Spleen (tissue), 11 donors: ENCODE results near the gene ZNF165. TPM values are rescaled to one million over a fixed set of nuclear protein-coding genes. Genes with fewer than 3 reads are reported as not detected.

ENCODE experiments used
- DNase-seq: peaks from one replicate; pipeline ENCODE4 v3.0.0-alpha.2; 2020
- H3K27ac ChIP-seq, 8 donors: fragments of 200-600 bp; sonication (generic) in 7 of 8; 1 replicate in 4 of 8; 2 replicates in 4 of 8; pipeline versions ENCODE4 v1.5.0 to v1.8.0; 2016 to 2021; ENCODE audit warnings: inconsistent platforms in 4 of 8, mild to moderate bottlenecking in 4 of 8, moderate library complexity in 1 of 8
- H3K27me3 ChIP-seq, 7 donors: fragments of 200-600 bp; sonication (generic) in 6 of 7; replicated peaks in 1 of 7; 1 replicate in 4 of 7; 2 replicates in 3 of 7; pipeline versions ENCODE4 v1.5.0 to v1.8.0; 2016 to 2021; ENCODE audit warnings: inconsistent platforms in 3 of 7, mild to moderate bottlenecking in 1 of 7
- H3K36me3 ChIP-seq, 6 donors: fragments of 200-600 bp; sonication (generic) in 5 of 6; 1 replicate in 4 of 6; 2 replicates in 2 of 6; pipeline versions ENCODE4 v1.5.0 to v1.8.0; 2016 to 2021; ENCODE audit warnings: inconsistent platforms in 2 of 6
- H3K4me1 ChIP-seq, 6 donors: fragments of 200-600 bp; sonication (generic) in 5 of 6; 1 replicate in 3 of 6; 2 replicates in 3 of 6; pipeline versions ENCODE4 v1.5.0 to v1.8.0; 2016 to 2021; ENCODE audit warnings: inconsistent platforms in 3 of 6
- H3K4me3 ChIP-seq, 8 donors: fragments of 200-600 bp; sonication (generic) in 7 of 8; 1 replicate in 4 of 8; 2 replicates in 4 of 8; pipeline versions ENCODE4 v1.5.0 to v1.8.0; 2016 to 2021; ENCODE audit warnings: inconsistent platforms in 4 of 8, mild to moderate bottlenecking in 4 of 8, moderate library complexity in 2 of 8
- H3K9me3 ChIP-seq, 8 donors: fragments of 200-600 bp; sonication (generic) in 7 of 8; 1 replicate in 4 of 8; 2 replicates in 4 of 8; pipeline versions ENCODE4 v1.5.0 to v1.8.0; 2016 to 2021; ENCODE audit warnings: inconsistent platforms in 4 of 8
- POLR2A ChIP-seq, 3 donors: fragments of 450-650 bp; IDR thresholded peaks; one replicate each; pipeline ENCODE4 v1.5.1; 2017; ENCODE audit warnings: antibody characterized with exemption in 3 of 3, mild to moderate bottlenecking in 1 of 3
- POLR2AphosphoS5 ChIP-seq, 3 donors: sonication (generic); formaldehyde crosslinking; IDR thresholded peaks; one replicate each; pipeline ENCODE4 v1.5.1; 2017; ENCODE audit warnings: antibody characterized with exemption in 3 of 3
- WGBS, 5 donors: extraction: QIAGEN DNeasy Blood & Tissue Kit in 3 of 5; methylation state at CpG; one replicate each; pipeline versions ENCODE4 v1.1.5 to v1.1.7; 2013 to 2018; 5-methylcytosine and 5-hydroxymethylcytosine counted together
- intact Hi-C: fragments of 100-400 bp; cut with DNase I; formaldehyde crosslinking; loops from one replicate; pipeline ENCODE4 v1.15.0; 2023; ENCODE audit warnings: low total_unique reads
- polyA plus RNA-seq, 3 donors: library from polyadenylated mRNA; stranded (reverse); fragments of 200-250 nt; gene quantifications; one replicate each; pipeline ENCODE4 v1.2.1, GENCODE V29; 2013
- total RNA-seq, 7 donors: library from RNA; depleted of rRNA in 3 of 7; stranded (reverse); fragments of >200 nt in 3 of 7; fragmentation: NEBNext Ultra II Directional in 4 of 7; extraction: Animal tissue kit (Norgen Biotek cat#: 25700) in 4 of 7; gene quantifications; one replicate each; pipeline versions ENCODE4 v1.1.0 to v1.2.1, GENCODE V29; 2016 to 2021
- TF ChIP-seq, protein P1 (sequence below), 11 experiments: fragments of 200-600 bp in 7 of 11; fragments of 450-650 bp in 4 of 11; sonication (generic) in 4 of 11; IDR thresholded peaks in 8 of 11; conservative IDR thresholded peaks in 3 of 11; 1 replicate in 7 of 11; 2 replicates in 4 of 11; pipeline versions ENCODE4 v1.4.0 to v1.8.0; 2016 to 2021; ENCODE audit warnings: antibody characterized with exemption in 11 of 11, inconsistent platforms in 4 of 11, mild to moderate bottlenecking in 1 of 11
- donor health status: healthy with polysubstance abuse.
- donor health status: DM: no; HTN: no; CAD: no; lungs with moderate emphysema.
- donor health status: DM: no; HTN: no; CAD: no.
- donor health status: Bipolar disorder and iron deficiency.
- donor health status: healthy.
- donor health status: DM: no; HTN: no; CAD: no.
- donor health status: DM: yes; HTN: yes; CAD: no.

Gene ZNF165
- total and polyA plus RNA-seq, 10 donors = 0.60 to 2.0 (median 1.2) TPM

GRCh38 chr6:28134716-28135115 lies 54.3 kb downstream of the ZNF165 start:
- H3K27ac ChIP-seq = peak overlapping the region in 2 of 8 donors; percentile 12 to 33
- H3K27me3 ChIP-seq = no peaks in the 10 kb centered on the region
- peaks cover 27 to 76% (median 43%) of the 10 kb centered on the region in 6 donors for H3K4me1 ChIP-seq
- no peaks in the 10 kb centered on the region for H3K9me3 ChIP-seq
- H3K4me3 ChIP-seq = no peak overlapping the region
- TF ChIP-seq POLR2A (IDR thresholded peaks at IDR 0.05) (no peak), POLR2AphosphoS5 (IDR thresholded peaks at IDR 0.05) (no peak)
- TF ChIP-seq, protein P1, sequence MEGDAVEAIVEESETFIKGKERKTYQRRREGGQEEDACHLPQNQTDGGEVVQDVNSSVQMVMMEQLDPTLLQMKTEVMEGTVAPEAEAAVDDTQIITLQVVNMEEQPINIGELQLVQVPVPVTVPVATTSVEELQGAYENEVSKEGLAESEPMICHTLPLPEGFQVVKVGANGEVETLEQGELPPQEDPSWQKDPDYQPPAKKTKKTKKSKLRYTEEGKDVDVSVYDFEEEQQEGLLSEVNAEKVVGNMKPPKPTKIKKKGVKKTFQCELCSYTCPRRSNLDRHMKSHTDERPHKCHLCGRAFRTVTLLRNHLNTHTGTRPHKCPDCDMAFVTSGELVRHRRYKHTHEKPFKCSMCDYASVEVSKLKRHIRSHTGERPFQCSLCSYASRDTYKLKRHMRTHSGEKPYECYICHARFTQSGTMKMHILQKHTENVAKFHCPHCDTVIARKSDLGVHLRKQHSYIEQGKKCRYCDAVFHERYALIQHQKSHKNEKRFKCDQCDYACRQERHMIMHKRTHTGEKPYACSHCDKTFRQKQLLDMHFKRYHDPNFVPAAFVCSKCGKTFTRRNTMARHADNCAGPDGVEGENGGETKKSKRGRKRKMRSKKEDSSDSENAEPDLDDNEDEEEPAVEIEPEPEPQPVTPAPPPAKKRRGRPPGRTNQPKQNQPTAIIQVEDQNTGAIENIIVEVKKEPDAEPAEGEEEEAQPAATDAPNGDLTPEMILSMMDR (IDR thresholded peaks at IDR 0.05 in 8 of 11, conservative IDR thresholded peaks at IDR 0.05 in 3 of 11) = no peak
- intact Hi-C loops = loop anchor here (10.0 kb wide), 2 partner anchors 90 to 220 kb away; partner anchors contain the start of gene ZSCAN9
- DNase-seq = no peak
- H3K36me3 ChIP-seq = peaks cover 0 to 39% (median 6%) of the 10 kb centered on the region in 6 donors
- 45 to 69% (median 57%) methylated on average over 1 of the region's 1 CpG for WGBS, 5 donors

DNA sequence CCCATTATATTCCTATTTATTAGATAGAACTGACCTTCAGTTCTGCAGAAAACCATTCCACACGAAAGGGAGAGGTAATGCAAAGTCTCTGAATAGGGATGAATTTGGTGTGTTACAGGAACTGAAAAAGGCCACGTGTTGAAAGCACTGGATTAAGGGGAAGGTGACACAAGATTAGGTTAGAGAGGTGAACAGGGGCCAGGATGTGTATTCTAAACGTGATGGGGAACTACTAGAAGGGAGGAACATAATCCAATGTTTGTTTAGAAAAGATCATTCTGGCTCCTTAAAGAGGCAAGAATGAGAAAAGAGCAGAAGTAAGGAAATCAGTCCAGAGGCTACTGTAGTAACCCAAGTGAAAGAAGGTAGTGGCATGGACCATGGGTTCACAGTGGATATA lies 55.0 kb downstream of the ZNF165 start:
- TF ChIP-seq, protein P1 (IDR thresholded peaks at IDR 0.05 in 8 of 11, conservative IDR thresholded peaks at IDR 0.05 in 3 of 11) = no peak
- TF ChIP-seq POLR2A (IDR thresholded peaks at IDR 0.05) = no peak
- no peak for TF ChIP-seq POLR2AphosphoS5 (IDR thresholded peaks at IDR 0.05)
- intact Hi-C loops = loop anchor here (10.0 kb wide), 2 partner anchors 89 to 219 kb away; partner anchors contain the start of gene ZSCAN9
- WGBS, 5 donors = 13 to 28% (median 18%) methylated on average over 3 of the region's 3 CpGs

DNA sequence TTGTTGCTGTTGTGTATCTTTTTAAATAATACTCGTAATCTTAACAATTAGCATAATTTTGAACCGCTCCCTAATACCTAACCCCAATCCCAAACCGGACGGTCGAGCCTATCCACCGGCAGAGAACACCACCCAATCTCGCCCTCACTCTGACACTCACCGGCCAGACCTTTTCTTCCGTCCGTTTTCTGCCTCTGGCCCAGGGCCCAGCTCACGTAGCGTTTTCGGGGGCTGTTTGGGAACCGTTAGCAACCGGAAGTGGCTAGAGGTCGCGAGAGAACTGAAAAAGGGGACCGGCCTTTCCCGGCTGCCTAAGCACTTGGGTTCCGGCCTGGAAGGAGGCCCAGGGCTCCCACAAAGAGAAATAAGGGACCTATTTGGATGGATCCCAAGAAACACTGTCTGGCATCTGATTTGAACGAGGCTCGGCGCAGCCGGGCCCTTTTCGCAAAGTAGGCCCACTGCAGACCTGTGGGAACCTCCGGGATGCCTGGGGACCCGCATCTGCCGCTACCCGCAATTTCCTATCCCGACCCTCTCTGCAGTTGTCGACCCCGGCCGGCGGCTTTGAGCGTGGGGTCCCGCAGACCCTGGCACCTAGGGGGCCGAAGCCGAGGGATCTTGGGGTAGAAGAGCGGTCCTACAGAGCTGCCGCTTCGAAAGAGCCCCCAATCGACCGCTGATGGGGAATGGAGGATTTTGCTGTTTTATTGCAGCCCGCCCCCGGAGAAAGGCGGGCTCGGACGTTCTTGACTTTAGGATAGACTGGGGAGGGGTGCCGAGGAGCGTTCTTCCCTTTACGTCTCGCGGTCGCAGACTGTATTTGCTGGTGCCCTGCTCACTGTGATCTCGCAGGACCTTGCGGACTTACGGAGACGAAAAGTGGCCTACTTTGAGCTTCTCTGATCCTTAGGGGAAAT lies 56.5 kb downstream of the ZNF165 start:
- H3K4me3 ChIP-seq = peak overlapping the region; percentile 59 to 87 (median 72)
- H3K4me1 ChIP-seq = peaks cover 28 to 82% (median 58%) of the 10 kb centered on the region in 6 donors
- 0 to 1% (median 0%) methylated on average over 42 to 58 of the region's 58 CpGs for WGBS, 5 donors
- DNase-seq = peak; percentile 92
- peak in 1 of 3 donors; percentile 23 for TF ChIP-seq POLR2A (IDR thresholded peaks at IDR 0.05)
- TF ChIP-seq, protein P1 (IDR thresholded peaks at IDR 0.05 in 8 of 11, conservative IDR thresholded peaks at IDR 0.05 in 3 of 11) = no peak
- TF ChIP-seq POLR2AphosphoS5 (IDR thresholded peaks at IDR 0.05) = peak; percentile 79 to 92 (median 88)
- peaks cover 0 to 18% (median 0%) of the 10 kb centered on the region in 6 donors for H3K36me3 ChIP-seq
- intact Hi-C loops = loop anchor here (10.0 kb wide), 2 partner anchors 88 to 218 kb away; partner anchors contain the start of gene ZSCAN9
- H3K27ac ChIP-seq = peak overlapping the region; percentile 88 to 98 (median 96)
- H3K9me3 ChIP-seq = no peaks in the 10 kb centered on the region
- H3K27me3 ChIP-seq = no peaks in the 10 kb centered on the region

More for the DNA sequence above, 55.0 kb downstream of the ZNF165 start:
- Histone ChIP-seq H3K4me1 (peaks cover 22 to 80% (median 50%) of the 10 kb centered on the region in 6 donors), H3K9me3 (no peaks in the 10 kb centered on the region), H3K4me3 (peak overlapping the region in 3 of 8 donors; percentile 63 to 84 (median 68)), H3K27ac (peak overlapping the region; percentile 1 to 98 (median 96)), H3K36me3 (peaks cover 0 to 32% (median 0%) of the 10 kb centered on the region in 6 donors), H3K27me3 (no peaks in the 10 kb centered on the region)
- DNase-seq = no peak
